OCI-LY3 (cell line): ENCODE measurements around the gene FAM219A.

ENCODE experiments used
- EZH2phosphoT487 ChIP-seq: fragments of 200-600 bp; shearing (Covaris generic); IDR thresholded peaks from 2 replicates; pipeline ENCODE4 v1.6.1; 2018; ENCODE audit warnings: antibody characterized with exemption, mixed run types, low read depth
- TF ChIP-seq, protein P1 (sequence below): fragments of 200-600, 300-600 bp; sonication (generic); IDR thresholded peaks from 2 replicates; pipeline ENCODE4 v1.5.1; 2014; ENCODE audit warnings: antibody characterized with exemption, low read length, low read depth

DNA sequence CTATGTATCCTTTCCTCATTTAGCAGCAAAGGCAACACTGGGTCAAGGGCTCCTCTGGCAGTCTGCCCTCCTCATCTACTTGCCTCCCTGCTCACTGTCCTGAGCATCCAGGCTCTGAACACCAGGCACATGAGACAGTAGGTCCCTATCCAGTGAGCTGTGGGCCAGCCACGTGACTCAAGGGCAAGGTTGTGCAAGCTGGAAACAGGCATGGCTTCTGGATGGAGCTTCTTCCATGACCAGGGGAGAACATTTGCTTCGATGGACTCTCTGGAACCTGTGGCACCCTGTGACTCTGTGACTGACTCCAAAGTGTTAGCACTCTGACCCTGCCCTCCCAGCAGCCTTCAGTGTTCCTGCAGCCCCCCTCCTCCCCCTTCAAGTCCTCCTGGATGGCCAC, 33.2 kb upstream of the FAM219A start:
- TF ChIP-seq EZH2phosphoT487: no peak
- TF ChIP-seq, protein P1, sequence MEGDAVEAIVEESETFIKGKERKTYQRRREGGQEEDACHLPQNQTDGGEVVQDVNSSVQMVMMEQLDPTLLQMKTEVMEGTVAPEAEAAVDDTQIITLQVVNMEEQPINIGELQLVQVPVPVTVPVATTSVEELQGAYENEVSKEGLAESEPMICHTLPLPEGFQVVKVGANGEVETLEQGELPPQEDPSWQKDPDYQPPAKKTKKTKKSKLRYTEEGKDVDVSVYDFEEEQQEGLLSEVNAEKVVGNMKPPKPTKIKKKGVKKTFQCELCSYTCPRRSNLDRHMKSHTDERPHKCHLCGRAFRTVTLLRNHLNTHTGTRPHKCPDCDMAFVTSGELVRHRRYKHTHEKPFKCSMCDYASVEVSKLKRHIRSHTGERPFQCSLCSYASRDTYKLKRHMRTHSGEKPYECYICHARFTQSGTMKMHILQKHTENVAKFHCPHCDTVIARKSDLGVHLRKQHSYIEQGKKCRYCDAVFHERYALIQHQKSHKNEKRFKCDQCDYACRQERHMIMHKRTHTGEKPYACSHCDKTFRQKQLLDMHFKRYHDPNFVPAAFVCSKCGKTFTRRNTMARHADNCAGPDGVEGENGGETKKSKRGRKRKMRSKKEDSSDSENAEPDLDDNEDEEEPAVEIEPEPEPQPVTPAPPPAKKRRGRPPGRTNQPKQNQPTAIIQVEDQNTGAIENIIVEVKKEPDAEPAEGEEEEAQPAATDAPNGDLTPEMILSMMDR: no peak
